Natural killer cell (primary cell): Measurements from ENCODE around the gene NPIPA1. TPM values are rescaled to one million over a fixed set of nuclear protein-coding genes. Genes with fewer than 3 reads are reported as not detected.
"Not testable (repeated sequence)": the region's sequence is repeated elsewhere in the genome, so short reads cannot be mapped to it uniquely, and the experiment has no call there.

Experiments used
- ATAC-seq, 3 donors: fragments of 150-1000 bp in 2 of 3; fragments of 200-7000 bp in 1 of 3; cut with Tn5 transposase; 1 replicate in 1 of 3; 2 replicates in 2 of 3; pipeline ENCODE4 v1.10.0; 2021; ENCODE audit warnings: mild to moderate bottlenecking in 2 of 3, moderate library complexity in 2 of 3
- DNase-seq, 2 donors: peaks; one replicate each; pipeline versions ENCODE4 v3.0.0 to v3.0.0-alpha.2; 2013 to 2021; ENCODE audit warnings: mixed read lengths in 1 of 2
- H3K27ac ChIP-seq: one replicate; pipeline ENCODE4 v1.5.1; 2013; ENCODE audit warnings: mild to moderate bottlenecking, low read length
- H3K27me3 ChIP-seq: one replicate; pipeline ENCODE4 v1.6.1; 2013; ENCODE audit warnings: low read length; ENCODE audit not compliant: control insufficient read depth, insufficient read depth
- H3K36me3 ChIP-seq: one replicate; pipeline ENCODE4 v1.6.1; 2013; ENCODE audit warnings: low read length; ENCODE audit not compliant: control insufficient read depth, insufficient read depth
- H3K4me1 ChIP-seq: one replicate; pipeline ENCODE4 v1.6.1; 2013; ENCODE audit warnings: low read length; ENCODE audit not compliant: control insufficient read depth, insufficient read depth
- H3K4me3 ChIP-seq: one replicate; pipeline ENCODE4 v1.5.1; 2013; ENCODE audit warnings: low read length
- H3K9me3 ChIP-seq: one replicate; pipeline ENCODE4 v1.6.1; 2013; ENCODE audit warnings: low read length; ENCODE audit not compliant: control insufficient read depth, insufficient read depth
- H3K27ac Mint-ChIP-seq, 2 donors: one replicate each; pipeline ENCODE4 v1.8.0; 2022; ENCODE audit warnings: mild to moderate bottlenecking in 2 of 2, mixed read lengths in 2 of 2, moderate library complexity in 1 of 2
- H3K27me3 Mint-ChIP-seq, 2 donors: one replicate each; pipeline ENCODE4 v1.8.0; 2022; ENCODE audit warnings: low read depth in 2 of 2, mixed read lengths in 2 of 2
- H3K36me3 Mint-ChIP-seq: one replicate; pipeline ENCODE4 v1.8.0; 2022; ENCODE audit warnings: mixed read lengths
- H3K4me1 Mint-ChIP-seq, 2 donors: one replicate each; pipeline ENCODE4 v1.8.0; 2022; ENCODE audit warnings: mixed read lengths in 2 of 2
- H3K4me3 Mint-ChIP-seq: one replicate; pipeline ENCODE4 v1.8.0; 2022; ENCODE audit warnings: mild to moderate bottlenecking, moderate library complexity, mixed read lengths
- H3K9me3 Mint-ChIP-seq, 2 donors: one replicate each; pipeline ENCODE4 v1.8.0; 2022; ENCODE audit warnings: mixed read lengths in 2 of 2
- WGBS: methylation state at CpG from one replicate; pipeline ENCODE4 v1.1.7; 2013; ENCODE audit warnings: missing lambda C conversion rate; ENCODE audit not compliant: insufficient coverage; 5-methylcytosine and 5-hydroxymethylcytosine counted together
- intact Hi-C: fragments of 100-400 bp; cut with micrococcal nuclease; formaldehyde crosslinking; loops from one replicate; pipeline ENCODE4 v1.14.2; 2022
- total RNA-seq, 4 donors: library from RNA; stranded (reverse); fragments of 120-200 nt in 1 of 4; gene quantifications; one replicate each; pipeline versions ENCODE4 v1.2.3 to v1.2.4, GENCODE V29; 2013 to 2022

NPIPA1 gene
- total RNA-seq, 3 donors from 2014 or later (not counting 1 experiment from before 2014, with no cell fraction given), result 123 to 136 (median 124) TPM

- Histone ChIP-seq H3K27ac (peak overlapping the region; percentile 74), H3K4me3 (peak overlapping the region; percentile 83), H3K4me1 (peaks cover 18% of the 10 kb centered on the region)
- H3K36me3 Mint-ChIP-seq, H3K27me3 ChIP-seq, H3K4me1 Mint-ChIP-seq, H3K36me3 ChIP-seq, ATAC-seq, H3K27me3 Mint-ChIP-seq, intact Hi-C loops, H3K9me3 ChIP-seq, H3K9me3 Mint-ChIP-seq, DNase-seq: not testable (repeated sequence)
- Mint-ChIP-seq H3K4me3 (peak overlapping the region; percentile 72), H3K27ac (peak overlapping the region; percentile 77 to 84)
- WGBS, result 80% methylated on average over 11 of the region's 14 CpGs
These were observed 36.6 kb downstream of the NPIPA1 start for GRCh38 chr16:14973785-14974322.

GRCh38 chr16:14974331-14974655 lies 37.0 kb downstream of the NPIPA1 start:
- H3K36me3 Mint-ChIP-seq, H3K9me3 Mint-ChIP-seq, H3K9me3 ChIP-seq, H3K36me3 ChIP-seq, intact Hi-C loops, H3K27me3 Mint-ChIP-seq, ATAC-seq, H3K27me3 ChIP-seq, H3K4me1 Mint-ChIP-seq: not testable (repeated sequence)
- H3K27ac Mint-ChIP-seq, result peak overlapping the region; percentile 77 to 84
- peak overlapping the region; percentile 85 for H3K4me3 Mint-ChIP-seq
- WGBS, result 0% methylated on average over 4 of the region's 7 CpGs
- peak in 1 of 2 donors; percentile 93 for DNase-seq
- Histone ChIP-seq H3K4me3 (peak overlapping the region; percentile 83), H3K27ac (peak overlapping the region; percentile 74), H3K4me1 (peaks cover 18% of the 10 kb centered on the region)

- WGBS, result 0% methylated on average over 63 of the region's 74 CpGs
- Mint-ChIP-seq H3K27ac (peak within 1 kb of the TSS; percentile 77 to 84), H3K4me1 (peaks cover 9 to 12% of the 10 kb centered on the region in 2 donors), H3K4me3 (peak within 1 kb of the TSS; percentile 85)
- H3K36me3 Mint-ChIP-seq, H3K9me3 Mint-ChIP-seq, H3K27me3 ChIP-seq, H3K36me3 ChIP-seq, intact Hi-C loops, H3K27me3 Mint-ChIP-seq, H3K9me3 ChIP-seq: not testable (repeated sequence)
- Histone ChIP-seq H3K4me1 (peaks cover 18% of the 10 kb centered on the region), H3K27ac (peak within 1 kb of the TSS; percentile 87), H3K4me3 (peak within 1 kb of the TSS; percentile 83)
- DNase-seq, result peak; percentile 93 to 99
- peak; percentile 93 to 98 (median 94) for ATAC-seq
These were observed 37.6 kb downstream of the NPIPA1 start, which contains the start of gene PDXDC1 for GRCh38 chr16:14974656-14975417. Gene PDXDC1 (plus strand): TSS chr16:14975026. CDS start chr16:14975200, 174 bp downstream.

- Mint-ChIP-seq H3K4me3 (peak overlapping the region; percentile 85), H3K4me1 (peaks cover 9 to 14% of the 10 kb centered on the region in 2 donors), H3K27ac (peak overlapping the region; percentile 51 to 84)
- H3K9me3 ChIP-seq, H3K27me3 ChIP-seq, H3K9me3 Mint-ChIP-seq, H3K36me3 Mint-ChIP-seq, H3K27me3 Mint-ChIP-seq, H3K27ac ChIP-seq, H3K36me3 ChIP-seq, intact Hi-C loops: not testable (repeated sequence)
- 7% methylated on average over 22 of the region's 47 CpGs for WGBS
- peak; percentile 53 to 77 for DNase-seq
- ATAC-seq, result peak in 1 of 3 donors; percentile 13
- Histone ChIP-seq H3K4me3 (peak overlapping the region; percentile 83), H3K4me1 (peaks cover 18% of the 10 kb centered on the region)
These were observed 38.4 kb downstream of the NPIPA1 start for GRCh38 chr16:14975418-14976194.

GRCh38 chr16:14976971-14977736 lies 39.9 kb downstream of the NPIPA1 start:
- H3K36me3 Mint-ChIP-seq, ATAC-seq, H3K27me3 Mint-ChIP-seq, H3K4me3 Mint-ChIP-seq, H3K36me3 ChIP-seq, H3K4me3 ChIP-seq, H3K27ac ChIP-seq, DNase-seq, intact Hi-C loops, H3K27me3 ChIP-seq, H3K9me3 Mint-ChIP-seq, H3K9me3 ChIP-seq: not testable (repeated sequence)
- H3K4me1 ChIP-seq, result peaks cover 18% of the 10 kb centered on the region
- H3K27ac Mint-ChIP-seq, result peak overlapping the region in 1 of 2 donors; percentile 51
- H3K4me1 Mint-ChIP-seq, result peaks cover 9 to 21% of the 10 kb centered on the region in 2 donors
- 80% methylated on average over 7 of the region's 16 CpGs for WGBS

GRCh38 chr16:14978281-14978680 lies 41.0 kb downstream of the NPIPA1 start:
- H3K27me3 Mint-ChIP-seq, H3K4me3 Mint-ChIP-seq, ATAC-seq, H3K36me3 ChIP-seq, H3K36me3 Mint-ChIP-seq, H3K27me3 ChIP-seq, H3K27ac Mint-ChIP-seq, DNase-seq, intact Hi-C loops, H3K9me3 ChIP-seq, H3K27ac ChIP-seq, H3K4me3 ChIP-seq, H3K9me3 Mint-ChIP-seq: not testable (repeated sequence)
- H3K4me1 Mint-ChIP-seq, result peaks cover 9 to 22% of the 10 kb centered on the region in 2 donors
- peaks cover 18% of the 10 kb centered on the region for H3K4me1 ChIP-seq
- WGBS, result 97% methylated on average over 7 of the region's 8 CpGs

- H3K27me3 ChIP-seq, intact Hi-C loops, H3K4me3 Mint-ChIP-seq, ATAC-seq, H3K27ac ChIP-seq, DNase-seq, H3K27ac Mint-ChIP-seq, H3K9me3 Mint-ChIP-seq, H3K36me3 ChIP-seq, H3K27me3 Mint-ChIP-seq, H3K9me3 ChIP-seq, H3K36me3 Mint-ChIP-seq, H3K4me3 ChIP-seq: not testable (repeated sequence)
- peaks cover 18% of the 10 kb centered on the region for H3K4me1 ChIP-seq
- 93% methylated on average over 3 of the region's 4 CpGs for WGBS
- H3K4me1 Mint-ChIP-seq, result peaks cover 9 to 22% of the 10 kb centered on the region in 2 donors
These were observed 41.7 kb downstream of the NPIPA1 start for GRCh38 chr16:14978908-14979307.
